Mesendoderm (in vitro differentiated cells): Measurements from ENCODE around the gene RNASEH2A. TPM values are rescaled to one million over a fixed set of nuclear protein-coding genes. Genes with fewer than 3 reads are reported as not detected.

Experiments
- DNase-seq: peaks from one replicate; pipeline ENCODE4 v3.0.0; 2013
- H2AK5ac ChIP-seq: 2 replicates; pipeline ENCODE4 v1.6.1; 2013; ENCODE audit warnings: low read length, inconsistent platforms
- H2BK120ac ChIP-seq: 2 replicates; pipeline ENCODE4 v1.6.1; 2013; ENCODE audit warnings: low read depth, mild to moderate bottlenecking, low read length, moderate library complexity, mixed read lengths
- H2BK15ac ChIP-seq: replicated peaks from 2 replicates; pipeline ENCODE4 v1.6.1; 2013; ENCODE audit warnings: low read depth, mild to moderate bottlenecking, moderate library complexity
- H2BK5ac ChIP-seq: 2 replicates; pipeline ENCODE4 v1.6.1; 2013; ENCODE audit warnings: low read length, inconsistent platforms
- H3K18ac ChIP-seq: 2 replicates; pipeline ENCODE4 v1.6.1; 2013; ENCODE audit warnings: mild to moderate bottlenecking, low read length, mixed read lengths
- H3K23ac ChIP-seq: one replicate; pipeline ENCODE4 v1.6.1; 2013; ENCODE audit warnings: low read length
- H3K27ac ChIP-seq: 2 replicates; pipeline ENCODE4 v1.5.1; 2013; ENCODE audit warnings: low read depth, mild to moderate bottlenecking, inconsistent platforms, low read length, moderate library complexity
- H3K27me3 ChIP-seq: 2 replicates; pipeline ENCODE4 v1.6.1; 2013; ENCODE audit warnings: low read length, control low read depth, mild to moderate bottlenecking, inconsistent platforms; ENCODE audit not compliant: insufficient read depth, poor library complexity
- H3K36me3 ChIP-seq: 2 replicates; pipeline ENCODE4 v1.6.1; 2013; ENCODE audit warnings: low read length, inconsistent platforms; ENCODE audit not compliant: control insufficient read depth, insufficient read depth
- H3K4ac ChIP-seq: one replicate; pipeline ENCODE4 v1.6.1; 2013; ENCODE audit warnings: low read depth, mild to moderate bottlenecking, low read length, moderate library complexity
- H3K4me1 ChIP-seq: 2 replicates; pipeline ENCODE4 v1.6.1; 2013; ENCODE audit warnings: low read depth, low read length, inconsistent platforms; ENCODE audit not compliant: control insufficient read depth
- H3K4me2 ChIP-seq: 2 replicates; pipeline ENCODE4 v1.6.1; 2013; ENCODE audit warnings: low read length
- H3K4me3 ChIP-seq: 2 replicates; pipeline ENCODE4 v1.5.1; 2013; ENCODE audit warnings: mild to moderate bottlenecking, low read length
- H3K56ac ChIP-seq: one replicate; pipeline ENCODE4 v1.6.1; 2013; ENCODE audit warnings: low read length
- H3K79me1 ChIP-seq: 2 replicates; pipeline ENCODE4 v1.6.1; 2013; ENCODE audit warnings: low read length, inconsistent platforms
- H3K79me2 ChIP-seq: 2 replicates; pipeline ENCODE4 v1.6.1; 2013; ENCODE audit warnings: mild to moderate bottlenecking, low read length; ENCODE audit not compliant: control insufficient read depth, insufficient read depth
- H3K9ac ChIP-seq: 2 replicates; pipeline ENCODE4 v1.6.1; 2013; ENCODE audit warnings: low read length, inconsistent platforms
- H4K5ac ChIP-seq: one replicate; pipeline ENCODE4 v1.6.1; 2013; ENCODE audit warnings: low read length
- H4K8ac ChIP-seq: one replicate; pipeline ENCODE4 v1.6.1; 2013; ENCODE audit warnings: low read depth, mild to moderate bottlenecking, control low read depth, low read length, moderate library complexity
- WGBS: extraction: QIAGEN DNeasy Blood & Tissue Kit; methylation state at CpG from one replicate; pipeline ENCODE4 v1.1.7; 2013; ENCODE audit warnings: low lambda C conversion rate, missing lambda C conversion rate; ENCODE audit not compliant: insufficient coverage; ENCODE audit errors: extremely low coverage; 5-methylcytosine and 5-hydroxymethylcytosine counted together
- polyA plus RNA-seq, 2 experiments: library from polyadenylated mRNA; stranded (reverse); fragments of 200-250 nt; gene quantifications; one replicate each; pipeline ENCODE4 v1.2.3, GENCODE V29; 2013

RNASEH2A gene
- polyA plus RNA-seq (2013, experiment 1 of 2) = 24.8 TPM
- 25.7 TPM for polyA plus RNA-seq (2013, experiment 2 of 2)

DNA sequence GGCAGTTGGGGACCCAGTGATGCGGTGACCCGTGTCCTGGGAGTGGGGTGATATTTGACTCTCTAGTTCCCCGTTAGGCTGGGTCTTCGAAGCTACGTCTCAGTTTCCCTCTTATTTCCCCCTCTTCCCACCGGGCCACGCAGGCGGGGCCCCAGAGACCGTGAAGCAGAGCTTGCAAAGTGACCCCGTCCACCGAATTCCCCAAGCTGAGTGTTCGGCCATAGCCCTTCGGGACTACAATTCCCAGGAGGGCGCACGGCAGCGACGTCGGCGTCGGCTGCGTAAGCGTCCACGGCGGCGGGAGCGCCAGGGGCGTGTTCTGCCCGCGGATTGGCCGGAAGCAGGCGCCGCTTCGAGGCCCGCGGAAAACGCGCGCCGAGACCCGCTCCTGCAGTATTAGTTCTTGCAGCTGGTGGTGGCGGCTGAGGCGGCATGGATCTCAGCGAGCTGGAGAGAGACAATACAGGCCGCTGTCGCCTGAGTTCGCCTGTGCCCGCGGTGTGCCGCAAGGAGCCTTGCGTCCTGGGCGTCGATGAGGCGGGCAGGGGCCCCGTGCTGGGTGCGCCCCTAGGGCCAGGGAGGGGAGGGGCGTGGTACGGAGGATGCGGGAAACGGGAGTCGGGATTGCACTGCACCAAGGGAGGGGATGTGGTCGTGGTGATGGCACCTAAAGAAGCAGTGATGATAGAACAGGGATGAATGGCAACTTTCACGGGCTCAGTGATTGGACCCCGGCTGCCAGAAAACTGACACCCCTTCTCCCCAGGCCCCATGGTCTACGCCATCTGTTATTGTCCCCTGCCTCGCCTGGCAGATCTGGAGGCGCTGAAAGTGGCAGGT is at the start of gene RNASEH2A:
TSS of gene RNASEH2A (plus strand) at position 343 of the 840 bp plus-strand sequence. CDS start at position 433, 90 bp downstream.
- Histone ChIP-seq H3K27me3 (no peaks in the 10 kb centered on the region), H2BK15ac (no peak within 1 kb of the TSS), H3K79me2 (peaks cover 3% of the 10 kb centered on the region), H3K36me3 (peaks cover 4% of the 10 kb centered on the region), H2BK120ac (no peak within 1 kb of the TSS), H2BK5ac (peak within 1 kb of the TSS; percentile 70), H3K23ac (no peak within 1 kb of the TSS), H4K8ac (peak within 1 kb of the TSS; percentile 83), H3K18ac (no peak within 1 kb of the TSS), H3K4me2 (peak within 1 kb of the TSS; percentile 88), H2AK5ac (peak within 1 kb of the TSS; percentile 61), H3K9ac (peak within 1 kb of the TSS; percentile 94), H3K4ac (peak within 1 kb of the TSS; percentile 22), H3K79me1 (peaks cover 7% of the 10 kb centered on the region), H3K27ac (no peak within 1 kb of the TSS), H4K5ac (no peak within 1 kb of the TSS), H3K4me1 (peaks cover 3% of the 10 kb centered on the region), H3K4me3 (peak within 1 kb of the TSS; percentile 77), H3K56ac (peak within 1 kb of the TSS; percentile 99)
- WGBS = no CpG with 5 or more reads among the region's 66 CpGs
- peak; percentile 94 for DNase-seq

DNA sequence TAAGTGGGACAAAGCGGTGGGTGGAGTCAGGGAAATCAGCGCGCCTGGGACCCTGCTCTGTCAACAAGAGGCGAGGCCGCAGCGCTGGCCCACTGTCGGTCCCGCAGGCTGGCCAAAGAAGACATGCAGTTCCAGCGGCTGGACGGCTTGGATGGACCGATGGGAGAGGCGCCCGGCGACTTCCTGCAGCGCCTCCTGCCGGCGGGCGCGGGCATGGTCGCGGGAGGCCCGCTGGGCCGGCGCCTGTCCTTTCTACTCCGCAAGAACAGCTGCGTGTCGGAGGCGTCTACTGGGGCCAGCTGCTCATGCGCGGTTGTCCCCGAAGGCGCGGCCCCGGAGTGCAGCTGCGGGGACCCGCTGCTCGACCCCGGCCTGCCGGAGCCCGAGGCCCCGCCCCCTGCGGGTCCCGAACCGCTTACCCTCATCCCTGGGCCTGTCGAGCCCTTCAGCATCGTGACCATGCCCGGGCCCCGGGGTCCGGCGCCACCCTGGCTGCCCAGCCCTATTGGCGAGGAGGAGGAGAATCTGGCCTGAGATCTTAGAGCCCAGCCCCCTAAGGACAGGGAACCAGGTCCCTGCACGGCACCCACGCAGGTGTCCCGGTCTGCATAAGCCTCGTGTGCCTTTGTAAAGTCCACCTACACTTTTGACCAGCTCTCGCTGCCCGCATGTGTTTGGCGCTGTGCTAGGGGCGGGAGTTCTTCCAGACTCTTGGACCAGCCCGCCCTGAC is 48.7 kb upstream of the RNASEH2A start:
- Histone ChIP-seq H4K5ac (no peak overlapping the region), H3K4me1 (no peaks in the 10 kb centered on the region), H2AK5ac (no peak overlapping the region), H2BK5ac (no peak overlapping the region), H3K18ac (no peak overlapping the region), H3K56ac (peak overlapping the region; percentile 68), H3K4me2 (peak overlapping the region; percentile 16), H3K79me1 (no peaks in the 10 kb centered on the region), H3K36me3 (no peaks in the 10 kb centered on the region), H3K27me3 (no peaks in the 10 kb centered on the region), H3K4ac (no peak overlapping the region), H3K79me2 (no peaks in the 10 kb centered on the region), H2BK15ac (no peak overlapping the region), H2BK120ac (no peak overlapping the region), H3K9ac (peak overlapping the region; percentile 36), H3K4me3 (no peak overlapping the region), H3K27ac (no peak overlapping the region), H4K8ac (no peak overlapping the region), H3K23ac (no peak overlapping the region)
- no CpG with 5 or more reads among the region's 60 CpGs for WGBS
- DNase-seq = peak; percentile 89

DNA sequence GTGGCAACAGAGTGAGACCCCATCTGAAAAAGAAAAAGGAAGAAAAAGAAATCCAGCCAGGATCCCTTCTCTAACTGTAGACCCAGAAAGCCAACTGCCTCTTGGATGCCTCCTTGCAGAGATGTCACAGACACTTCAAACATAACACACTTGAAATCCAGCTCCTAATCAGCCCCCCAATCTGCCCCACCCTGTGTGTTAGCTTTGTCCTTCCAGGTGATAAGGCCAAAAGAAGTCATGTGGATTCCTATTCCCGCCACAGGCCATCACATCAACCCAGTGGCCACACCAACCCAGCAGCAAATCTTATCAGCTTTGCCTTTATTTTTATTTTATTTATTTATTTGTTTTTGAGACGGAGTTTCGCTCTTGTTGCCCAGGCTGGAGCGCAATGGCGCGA is 46.7 kb upstream of the RNASEH2A start:
- Histone ChIP-seq H3K79me2 (no peaks in the 10 kb centered on the region), H4K8ac (no peak overlapping the region), H2BK5ac (no peak overlapping the region), H3K4ac (no peak overlapping the region), H3K4me2 (no peak overlapping the region), H3K79me1 (no peaks in the 10 kb centered on the region), H3K23ac (no peak overlapping the region), H3K9ac (no peak overlapping the region), H3K4me1 (no peaks in the 10 kb centered on the region), H2BK120ac (no peak overlapping the region), H2AK5ac (no peak overlapping the region), H3K4me3 (no peak overlapping the region), H3K18ac (no peak overlapping the region), H2BK15ac (no peak overlapping the region), H4K5ac (no peak overlapping the region), H3K56ac (no peak overlapping the region), H3K27me3 (no peaks in the 10 kb centered on the region), H3K36me3 (peaks cover 8% of the 10 kb centered on the region), H3K27ac (no peak overlapping the region)
- WGBS = no CpG with 5 or more reads among the region's 6 CpGs
- DNase-seq = no peak

DNA sequence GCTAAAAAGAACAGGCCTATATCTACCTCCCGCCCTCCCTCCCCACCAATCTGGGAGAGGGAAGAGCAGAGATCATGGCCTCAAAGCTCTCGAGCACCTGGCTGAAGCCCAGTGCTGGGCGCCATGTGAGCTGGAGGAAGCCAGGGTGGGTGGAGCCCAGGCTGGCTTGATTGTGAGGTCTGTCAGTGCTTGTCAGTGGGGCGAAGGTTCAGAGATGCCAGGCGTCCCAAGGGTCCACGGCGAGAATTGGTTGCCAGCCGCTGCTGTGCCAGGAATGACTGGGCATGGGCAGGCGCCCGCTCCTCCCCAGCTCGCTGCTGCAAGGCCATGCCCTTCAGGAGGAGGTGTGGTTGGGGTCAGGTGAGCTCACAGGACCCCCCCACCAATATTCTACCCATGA is 43.3 kb upstream of the RNASEH2A start:
- no peak overlapping the region for H4K5ac ChIP-seq

DNA sequence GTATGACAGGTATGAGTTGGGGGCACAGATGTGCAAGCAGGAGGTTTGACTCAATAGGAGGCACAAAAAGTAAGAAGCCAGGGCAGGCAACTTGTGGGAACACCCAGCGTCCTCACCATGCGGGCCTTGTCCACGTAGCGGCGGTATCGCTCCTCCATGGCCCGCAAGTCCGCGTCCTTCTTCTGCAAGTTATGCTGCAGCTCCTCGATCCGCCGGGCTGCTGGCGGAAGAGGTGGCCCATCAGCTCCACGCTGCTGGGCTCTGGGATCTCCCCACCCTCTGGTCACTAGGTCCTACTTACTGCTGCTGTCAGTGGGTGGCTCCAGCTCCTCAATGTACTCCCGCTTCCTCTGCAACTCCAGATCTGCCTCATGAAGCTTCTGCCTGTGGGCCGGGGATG is 41.7 kb upstream of the RNASEH2A start:
- Histone ChIP-seq H2BK15ac (no peak overlapping the region), H3K4me3 (no peak overlapping the region), H4K8ac (no peak overlapping the region), H3K4ac (no peak overlapping the region), H4K5ac (no peak overlapping the region), H3K4me1 (no peaks in the 10 kb centered on the region), H3K23ac (no peak overlapping the region), H3K56ac (no peak overlapping the region), H3K27ac (no peak overlapping the region), H3K18ac (no peak overlapping the region), H2AK5ac (no peak overlapping the region), H3K36me3 (peaks cover 8% of the 10 kb centered on the region), H3K27me3 (no peaks in the 10 kb centered on the region), H3K79me2 (no peaks in the 10 kb centered on the region), H3K9ac (no peak overlapping the region), H2BK120ac (no peak overlapping the region), H3K4me2 (no peak overlapping the region), H2BK5ac (no peak overlapping the region), H3K79me1 (no peaks in the 10 kb centered on the region)
- no peak for DNase-seq
- no CpG with 5 or more reads among the region's 16 CpGs for WGBS

More for the DNA sequence above, 43.3 kb upstream of the RNASEH2A start:
- Histone ChIP-seq H3K4me3 (no peak overlapping the region), H3K79me2 (no peaks in the 10 kb centered on the region), H2AK5ac (no peak overlapping the region), H2BK15ac (no peak overlapping the region), H3K27ac (no peak overlapping the region), H3K79me1 (no peaks in the 10 kb centered on the region), H3K23ac (no peak overlapping the region), H3K18ac (no peak overlapping the region), H3K4me2 (no peak overlapping the region), H3K56ac (no peak overlapping the region), H2BK5ac (no peak overlapping the region), H4K8ac (no peak overlapping the region), H3K4ac (no peak overlapping the region), H3K36me3 (peaks cover 8% of the 10 kb centered on the region), H2BK120ac (no peak overlapping the region), H3K4me1 (no peaks in the 10 kb centered on the region), H3K27me3 (no peaks in the 10 kb centered on the region), H3K9ac (no peak overlapping the region)
- no peak for DNase-seq
- no CpG with 5 or more reads among the region's 11 CpGs for WGBS
